CD4-positive, alpha-beta T cell treated with Interleukin-6 for 4 hours (primary cell): ENCODE results near the gene GNG14.
"Not testable (repeated sequence)": the region's sequence is repeated elsewhere in the genome, so short reads cannot be mapped to it uniquely, and the experiment has no call there.

Source experiments
- DNase-seq: peaks from one replicate; pipeline ENCODE4 v3.0.0-alpha.2; 2020; ENCODE audit warnings: mixed read lengths

GNG14 gene

GRCh38 chr19:12687496-12688196 is at the start of gene GNG14:
Gene GNG14 (plus strand): TSS chr19:12687998. CDS start chr19:12688049, 51 bp downstream.
- DNase-seq = no peak

GRCh38 chr19:12638611-12639182 is 49.1 kb upstream of the GNG14 start:
- DNase-seq = no peak

GRCh38 chr19:12639901-12640613 is 47.7 kb upstream of the GNG14 start:
- peak; percentile 91 for DNase-seq

- DNase-seq = no peak
These were observed 46.3 kb upstream of the GNG14 start for GRCh38 chr19:12641456-12641855.

- no peak for DNase-seq
These were observed 45.3 kb upstream of the GNG14 start for GRCh38 chr19:12642506-12642905.

GRCh38 chr19:12643716-12644115 is 44.1 kb upstream of the GNG14 start:
- not testable (repeated sequence) for DNase-seq

GRCh38 chr19:12646551-12646950 is 41.2 kb upstream of the GNG14 start:
- DNase-seq = no peak

GRCh38 chr19:12647047-12647446 is 40.8 kb upstream of the GNG14 start:
- DNase-seq = no peak

- DNase-seq = peak; percentile 36
These were observed 40.2 kb upstream of the GNG14 start for GRCh38 chr19:12647490-12648071.

GRCh38 chr19:12648088-12648487 is 39.7 kb upstream of the GNG14 start:
- no peak for DNase-seq

- DNase-seq = no peak
These were observed 37.9 kb upstream of the GNG14 start for GRCh38 chr19:12649941-12650340.

GRCh38 chr19:12652219-12652618 is 35.6 kb upstream of the GNG14 start:
- DNase-seq = no peak

- DNase-seq = no peak
These were observed 32.3 kb upstream of the GNG14 start for GRCh38 chr19:12655546-12655945.

- DNase-seq = no peak
These were observed 30.8 kb upstream of the GNG14 start for GRCh38 chr19:12656899-12657571.

GRCh38 chr19:12657966-12658365 is 29.8 kb upstream of the GNG14 start:
- DNase-seq = no peak

- no peak for DNase-seq
These were observed 26.8 kb upstream of the GNG14 start for GRCh38 chr19:12660980-12661379.

- DNase-seq = no peak
These were observed 23.2 kb upstream of the GNG14 start for GRCh38 chr19:12664406-12665280.

- peak; percentile 77 for DNase-seq
These were observed 22.6 kb upstream of the GNG14 start for GRCh38 chr19:12665281-12665573.

- peak; percentile 13 for DNase-seq
These were observed 22.0 kb upstream of the GNG14 start for GRCh38 chr19:12665671-12666264.

- peak; percentile 87 for DNase-seq
These were observed 21.3 kb upstream of the GNG14 start, which contains the start of the genes MAN2B1 and WDR83 for GRCh38 chr19:12666265-12667048. Gene MAN2B1 (minus strand): TSS chr19:12666742. CDS start chr19:12666701, 41 bp downstream. Gene WDR83 (plus strand): TSS chr19:12666807. CDS start chr19:12669791, 2,984 bp downstream.
